ENCODE results near the gene MACROD2.

Gene MACROD2

DNA sequence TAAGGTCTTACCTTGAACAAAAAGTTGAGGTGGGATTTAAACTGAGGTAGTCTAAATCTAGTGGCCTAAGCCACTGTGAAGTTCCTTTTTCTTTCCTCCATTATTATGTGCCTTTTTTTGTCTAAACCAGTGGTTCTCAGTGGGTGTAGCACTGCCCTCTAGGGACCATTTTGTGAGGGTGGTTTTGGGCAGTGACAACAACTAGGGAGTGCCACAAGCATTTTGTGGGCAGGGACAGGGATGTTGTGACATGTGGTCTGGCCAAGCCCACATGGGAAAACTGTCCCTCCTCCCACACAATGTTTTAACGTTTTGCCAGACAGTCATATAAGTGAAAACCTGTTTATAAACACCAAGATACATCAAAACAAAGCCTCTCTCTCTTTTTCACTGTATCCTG lies 1241.5 kb downstream of the MACROD2 start:
- peak; percentile 38 for DNase-seq (ENCODE audit: low spot score)
- no peak for FAIRE-seq

DNA sequence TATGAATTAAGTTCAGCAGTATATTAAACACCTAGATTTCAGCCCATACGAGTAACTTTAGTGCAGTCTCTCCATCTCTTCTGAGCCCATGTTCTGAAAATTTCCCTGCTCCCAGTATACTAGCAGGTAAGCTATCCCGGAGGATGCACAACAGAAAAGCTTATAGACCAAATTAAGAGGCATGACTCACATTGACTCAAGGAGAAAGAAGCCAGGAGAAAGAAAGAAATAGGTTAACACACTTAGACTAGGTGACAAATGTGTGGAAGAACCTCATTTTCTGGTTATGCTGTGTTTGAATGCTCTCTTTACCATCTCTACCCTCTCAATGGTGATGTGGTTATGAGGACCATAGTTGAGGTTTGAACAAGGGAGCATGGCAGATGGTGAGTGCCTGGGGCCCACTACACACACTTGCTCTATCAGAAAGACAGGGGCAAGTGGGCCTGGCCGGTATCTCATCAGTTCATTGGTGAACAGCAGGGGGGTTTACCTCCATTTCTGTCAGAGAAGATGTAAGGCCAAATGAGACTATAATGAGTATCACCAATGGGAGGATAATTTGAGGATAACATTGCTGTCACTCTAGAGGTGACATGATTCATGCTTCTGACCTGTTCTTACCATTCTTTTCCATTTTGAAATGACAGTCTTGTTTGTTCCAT lies 1244.4 kb downstream of the MACROD2 start:
- no peak for DNase-seq (ENCODE audit: low spot score)
- no peak for FAIRE-seq

DNA sequence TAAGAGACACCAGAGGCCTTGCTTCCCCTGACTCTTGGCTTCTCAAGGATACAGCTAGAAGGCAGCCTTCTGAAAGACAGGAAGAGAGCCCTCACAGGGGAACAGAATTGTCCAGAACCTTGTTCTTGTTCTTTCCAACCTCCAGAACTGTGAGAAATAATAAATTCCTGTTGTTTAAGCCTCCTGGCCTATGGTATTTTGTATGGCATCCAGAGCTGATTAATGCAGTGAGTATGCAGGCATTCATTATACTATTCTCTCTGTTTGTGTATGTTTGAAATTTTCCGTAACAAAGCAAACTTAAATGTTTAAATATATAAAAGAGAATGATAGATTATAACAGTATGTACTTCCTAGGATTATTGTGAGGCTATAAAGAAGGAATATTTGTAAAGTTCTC lies 1245.5 kb downstream of the MACROD2 start:
- FAIRE-seq, result no peak
- DNase-seq (ENCODE audit: low spot score), result no peak

DNA sequence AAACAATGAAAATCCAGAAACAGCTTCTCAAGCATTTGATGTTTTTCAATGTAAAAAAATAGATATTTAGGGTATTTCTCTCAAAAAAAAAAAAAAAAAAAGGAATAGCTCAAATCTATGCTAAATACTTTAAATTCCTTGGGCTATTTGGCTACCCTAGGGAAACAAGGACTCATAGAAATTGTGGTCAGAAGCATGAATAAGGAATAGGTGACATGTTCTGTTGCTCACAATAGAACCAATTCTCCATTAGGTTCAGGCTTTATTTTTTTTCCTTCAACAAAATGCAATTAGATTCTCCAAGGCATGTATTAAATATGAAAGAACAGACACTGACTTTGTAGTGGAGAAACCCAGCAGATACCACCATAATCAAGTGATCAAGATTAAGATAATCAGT lies 1246.4 kb downstream of the MACROD2 start:
- no peak for DNase-seq (ENCODE audit: low spot score)
- no peak for FAIRE-seq

DNA sequence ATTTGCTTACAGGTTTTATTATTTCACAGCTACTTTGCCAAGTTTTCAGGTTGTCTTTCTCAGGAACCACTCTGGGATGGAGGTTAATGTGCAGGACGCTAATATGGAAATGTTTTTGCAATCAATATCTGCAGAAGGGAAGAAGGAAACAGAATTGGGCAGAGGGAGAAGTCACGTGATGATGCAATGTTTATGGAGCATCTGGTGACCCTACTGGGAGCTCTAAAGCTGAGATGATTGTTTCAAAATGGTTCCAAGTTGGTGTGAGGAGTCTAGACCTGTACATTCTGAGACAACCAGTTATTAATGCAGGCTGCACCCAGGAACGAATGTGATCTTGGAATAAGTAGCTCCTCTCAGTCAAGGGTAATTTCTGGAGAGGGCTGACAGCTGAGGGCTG lies 1247.5 kb downstream of the MACROD2 start:
- FAIRE-seq, result no peak

DNA sequence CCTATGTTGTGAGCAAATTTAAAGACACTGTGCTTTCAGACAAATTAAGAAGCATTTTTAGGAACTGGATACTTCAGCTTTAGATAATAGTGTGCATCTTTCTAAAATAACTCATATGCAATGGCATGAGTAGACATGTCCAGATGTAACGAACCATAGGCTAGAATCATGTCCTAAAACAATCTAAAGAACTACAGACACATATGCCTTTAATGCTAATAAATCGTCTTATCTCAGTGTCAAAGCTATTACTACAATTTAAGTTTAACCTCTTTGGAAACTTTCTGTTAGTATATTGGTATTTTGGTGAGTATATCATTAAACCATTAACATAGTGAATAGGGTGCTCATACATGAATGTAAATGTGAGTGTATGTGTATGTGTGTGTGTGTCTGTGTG lies 1250.6 kb downstream of the MACROD2 start:
- DNase-seq (ENCODE audit: low spot score), result no peak

More for the DNA sequence above, 1247.5 kb downstream of the MACROD2 start:
- DNase-seq (ENCODE audit: low spot score), result no peak

DNA sequence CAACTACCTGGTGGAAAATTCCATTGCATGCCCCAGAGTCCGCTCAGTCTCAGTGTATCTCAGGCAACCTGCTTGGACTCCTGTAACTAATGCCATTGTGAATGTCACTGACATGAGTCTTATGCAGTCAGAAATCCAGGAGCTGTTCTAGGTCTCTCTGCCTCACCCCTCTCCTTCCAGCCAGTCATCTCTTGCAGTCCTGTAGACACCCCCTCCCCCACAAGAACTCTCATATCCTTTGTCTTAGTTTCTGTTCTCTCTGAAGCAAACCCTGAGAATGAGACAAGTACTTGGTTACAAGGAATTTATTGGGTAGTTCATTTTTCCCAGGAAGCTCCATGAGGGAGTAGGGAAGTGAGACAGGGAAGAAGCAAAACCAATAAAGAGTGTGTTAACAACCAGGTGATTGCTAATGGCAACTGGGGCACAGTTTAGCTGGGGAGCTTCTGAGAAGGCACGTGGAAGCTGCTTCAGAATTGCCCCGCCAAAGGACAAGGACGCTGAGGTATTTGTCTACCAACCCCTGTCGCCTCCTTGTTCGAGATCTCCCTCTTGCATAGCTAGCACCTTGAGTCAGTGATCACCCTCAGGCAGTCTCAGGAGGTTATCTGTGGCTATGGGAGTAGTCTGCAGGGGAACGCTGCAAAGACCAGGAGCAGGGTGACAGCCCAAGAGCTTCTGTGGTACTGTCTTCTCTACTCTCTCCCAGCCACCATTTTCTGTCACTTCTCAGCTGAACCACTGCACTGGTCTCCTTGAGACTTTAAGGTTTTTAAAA lies 1253.5 kb downstream of the MACROD2 start:
- FAIRE-seq, result no peak

More for the DNA sequence above, 1250.6 kb downstream of the MACROD2 start:
- no peak for FAIRE-seq

DNA sequence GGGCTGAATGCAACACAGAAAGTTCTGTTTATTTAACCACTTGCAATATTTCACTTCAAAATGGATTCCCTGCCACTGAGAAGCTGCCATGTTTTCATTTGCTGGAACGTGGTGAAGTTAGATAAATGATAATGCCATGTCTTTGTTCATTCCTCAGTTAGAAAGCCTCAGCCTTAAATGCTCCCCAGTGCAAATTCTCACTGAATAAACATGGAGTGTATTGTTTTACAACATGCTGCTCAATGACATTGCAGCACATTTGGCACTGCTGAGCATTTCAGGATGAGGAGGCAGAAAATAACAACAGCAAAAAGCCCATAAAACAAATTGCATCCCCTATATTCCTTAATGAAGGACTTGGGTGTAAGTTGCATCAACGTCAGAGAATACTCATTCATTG lies 1255.9 kb downstream of the MACROD2 start:
- no peak for DNase-seq (ENCODE audit: low spot score)
- FAIRE-seq, result no peak

More for the DNA sequence above, 1253.5 kb downstream of the MACROD2 start:
- DNase-seq (ENCODE audit: low spot score), result no peak

DNA sequence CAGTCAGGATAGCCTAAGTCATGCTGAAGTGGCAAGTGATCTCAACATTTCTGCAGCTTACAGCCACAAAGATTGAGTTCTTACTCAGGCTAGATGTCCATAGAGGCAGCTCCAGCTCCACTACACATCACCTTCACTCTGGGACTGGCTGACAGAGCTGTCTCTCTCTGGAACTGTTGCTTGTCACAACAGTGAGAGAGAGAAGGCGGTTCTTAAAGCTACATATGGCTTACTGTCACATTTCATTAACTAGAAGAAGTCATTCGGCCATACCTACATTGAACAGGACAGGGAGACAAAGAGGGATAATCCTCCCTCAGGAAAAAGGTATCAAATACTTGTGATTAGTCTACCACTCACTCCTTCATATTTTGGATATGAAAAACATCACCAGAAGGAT lies 1257.0 kb downstream of the MACROD2 start:
- DNase-seq (ENCODE audit: low spot score), result no peak
- FAIRE-seq, result no peak

DNA sequence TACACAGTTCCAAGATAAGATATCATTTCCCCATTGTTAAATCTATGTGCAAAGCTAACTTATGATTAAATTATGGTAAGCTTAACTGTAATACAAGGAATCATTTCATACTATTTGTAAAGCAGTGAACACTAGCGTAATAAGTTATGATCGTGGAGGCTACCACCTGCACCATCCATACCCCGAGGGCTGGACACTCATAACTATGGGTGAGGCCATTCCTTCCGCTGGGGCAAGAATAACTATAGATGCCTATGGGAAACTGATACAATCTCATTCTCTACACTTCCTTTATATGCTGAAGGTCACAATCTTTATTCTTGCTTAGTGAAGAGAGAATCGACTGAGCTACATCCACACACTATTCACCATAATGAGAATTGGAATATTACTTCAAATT lies 1258.1 kb downstream of the MACROD2 start:
- DNase-seq (ENCODE audit: low spot score) (no peak), FAIRE-seq (no peak)

DNA sequence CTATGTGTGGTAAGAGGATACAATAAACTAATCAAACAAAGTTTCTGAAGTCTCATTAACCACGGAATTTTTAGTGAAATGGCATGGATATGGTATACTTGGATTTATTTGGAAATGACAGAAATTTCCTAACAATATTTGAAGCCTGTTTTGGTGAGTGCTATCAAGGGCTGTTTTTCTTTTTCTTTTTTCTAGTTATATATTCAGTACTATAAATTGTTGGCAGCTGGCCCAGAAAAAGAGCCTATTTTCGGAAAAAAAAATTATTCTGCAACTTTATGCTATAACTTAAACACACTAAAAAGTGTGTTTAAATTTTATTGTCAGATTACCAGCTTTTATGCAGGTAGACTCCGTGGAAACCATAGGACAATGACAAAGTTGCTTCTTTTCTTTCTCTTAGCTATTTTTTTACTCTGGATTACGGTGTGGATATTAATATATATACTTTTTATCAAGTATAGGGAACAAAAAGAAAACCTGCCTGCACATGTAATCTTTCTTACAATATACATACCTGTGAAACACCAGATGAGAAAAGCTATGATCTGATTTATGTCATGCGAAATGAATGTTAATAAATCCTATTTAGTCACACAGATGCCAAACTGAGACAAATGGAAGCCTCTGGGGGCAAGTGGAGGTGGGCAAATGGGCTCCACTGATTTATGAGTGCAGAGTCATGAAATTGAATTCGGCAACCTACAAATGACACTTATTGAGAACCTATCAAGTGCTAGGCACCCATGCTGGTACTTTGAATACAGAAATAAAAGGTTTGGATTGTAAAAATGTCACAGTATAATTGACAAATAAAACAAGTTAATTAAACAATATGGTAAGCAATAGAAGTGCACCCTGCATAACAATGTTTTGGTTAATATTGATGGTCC lies 1261.6 kb downstream of the MACROD2 start:
- no peak for FAIRE-seq
- no peak for DNase-seq (ENCODE audit: low spot score)

DNA sequence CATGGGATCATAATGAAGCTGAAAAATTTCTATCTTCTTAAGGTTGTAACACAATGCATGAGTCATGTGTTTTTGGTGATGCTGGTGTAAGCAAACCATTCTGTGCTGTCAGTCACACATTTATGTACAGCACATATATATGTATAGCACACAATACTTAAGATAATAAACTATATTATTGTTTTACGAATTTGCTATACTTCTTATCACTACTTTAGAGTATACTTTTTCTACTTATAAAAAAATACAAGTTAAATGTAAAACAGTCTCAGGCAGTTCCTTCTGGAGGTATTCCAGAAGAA lies 1262.2 kb downstream of the MACROD2 start:
- no peak for FAIRE-seq

DNA sequence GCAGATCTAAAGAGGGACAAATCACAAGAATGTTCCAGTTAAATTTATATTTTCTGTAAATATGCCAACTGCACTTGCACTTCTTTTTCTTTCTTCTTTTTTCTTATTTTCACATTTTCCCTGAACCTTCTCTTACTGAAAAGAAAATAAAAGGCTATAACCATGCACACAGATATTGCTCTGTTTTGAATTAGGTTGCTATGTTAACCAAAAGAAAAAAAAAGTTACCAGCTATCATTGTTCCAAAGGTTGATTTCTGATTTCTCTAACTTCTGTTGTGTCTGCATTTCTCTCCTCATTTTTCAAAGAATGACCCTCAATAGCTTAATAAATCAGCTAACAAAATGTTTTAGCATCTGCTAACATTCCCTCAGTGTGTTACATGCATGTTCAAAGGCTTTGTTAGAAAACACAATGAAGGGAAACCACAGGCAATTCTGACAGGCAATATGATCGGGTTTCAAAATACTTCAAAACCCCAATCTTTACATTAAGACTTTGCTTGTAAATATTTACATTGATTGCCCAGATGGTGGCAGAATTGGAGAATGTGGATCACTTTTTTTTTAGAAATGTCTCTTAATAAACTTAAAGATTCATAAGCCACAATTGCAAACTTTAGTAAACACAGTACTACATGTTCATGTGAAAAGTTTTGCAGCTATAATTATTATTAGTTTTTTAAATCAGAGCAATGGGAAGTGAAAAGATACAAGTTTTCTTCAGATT lies 1270.4 kb downstream of the MACROD2 start:
- FAIRE-seq (no peak), DNase-seq (ENCODE audit: low spot score) (no peak)

More for the DNA sequence above, 1262.2 kb downstream of the MACROD2 start:
- DNase-seq (ENCODE audit: low spot score), result no peak

DNA sequence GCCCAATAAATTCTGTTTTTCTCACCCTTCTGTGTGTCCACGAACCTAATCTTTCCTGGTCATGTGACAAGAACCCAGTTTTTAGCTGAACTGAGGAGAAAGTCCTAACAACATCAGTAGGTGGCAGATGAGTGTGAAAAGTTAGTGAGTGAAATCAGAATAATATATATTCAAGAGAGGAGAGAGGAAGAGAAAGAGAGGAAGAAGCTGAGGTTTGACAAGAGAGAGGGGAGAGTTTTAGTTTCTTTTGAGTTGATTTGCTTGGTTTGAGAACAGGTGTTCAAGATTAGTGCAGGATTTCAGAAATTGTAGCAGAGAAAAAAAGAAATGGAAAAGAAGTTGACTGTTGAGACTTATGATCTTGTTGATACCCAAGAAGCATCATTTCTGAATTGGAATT lies 1272.6 kb downstream of the MACROD2 start:
- FAIRE-seq, result no peak
- DNase-seq (ENCODE audit: low spot score), result no peak

DNA sequence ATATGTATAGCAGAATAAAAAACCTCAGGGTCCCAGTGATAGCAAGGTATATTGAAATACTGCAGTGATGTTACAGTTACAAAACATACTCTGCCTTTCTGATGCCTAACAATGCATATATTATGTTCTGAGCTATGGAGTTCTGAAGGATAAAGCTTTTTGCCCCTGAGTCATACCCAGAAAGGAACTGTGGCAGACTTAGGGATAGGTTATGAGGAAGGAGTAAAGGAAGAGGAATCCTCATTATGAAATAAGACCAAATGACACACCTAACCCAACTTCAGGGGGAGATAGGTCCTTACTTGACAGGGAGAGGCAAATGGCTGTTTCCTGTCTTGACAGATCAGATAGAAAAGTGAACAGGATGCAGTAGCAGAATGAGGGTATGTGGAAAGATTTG lies 1282.7 kb downstream of the MACROD2 start:
- peak; percentile 4 for DNase-seq (ENCODE audit: low spot score)
- no peak for FAIRE-seq

DNA sequence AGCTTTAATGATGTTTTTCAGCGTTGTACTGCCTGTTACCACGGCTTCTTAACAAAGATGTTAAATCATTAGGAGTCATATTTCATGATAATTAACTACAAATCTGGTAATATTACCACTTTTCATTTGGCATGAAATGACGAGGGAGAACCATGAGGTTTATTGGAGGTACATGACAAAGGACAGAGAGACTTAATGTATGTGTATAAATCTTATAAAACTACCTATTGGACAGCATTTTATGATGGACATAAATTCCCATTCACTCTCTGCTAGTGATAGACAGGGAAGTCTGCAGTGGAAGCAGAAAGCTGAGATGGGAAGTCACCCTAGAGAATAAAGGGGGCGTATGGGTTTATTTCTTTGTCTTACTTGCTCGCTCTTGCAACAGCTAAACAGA lies 1292.0 kb downstream of the MACROD2 start:
- FAIRE-seq (no peak), DNase-seq (ENCODE audit: low spot score) (no peak)

DNA sequence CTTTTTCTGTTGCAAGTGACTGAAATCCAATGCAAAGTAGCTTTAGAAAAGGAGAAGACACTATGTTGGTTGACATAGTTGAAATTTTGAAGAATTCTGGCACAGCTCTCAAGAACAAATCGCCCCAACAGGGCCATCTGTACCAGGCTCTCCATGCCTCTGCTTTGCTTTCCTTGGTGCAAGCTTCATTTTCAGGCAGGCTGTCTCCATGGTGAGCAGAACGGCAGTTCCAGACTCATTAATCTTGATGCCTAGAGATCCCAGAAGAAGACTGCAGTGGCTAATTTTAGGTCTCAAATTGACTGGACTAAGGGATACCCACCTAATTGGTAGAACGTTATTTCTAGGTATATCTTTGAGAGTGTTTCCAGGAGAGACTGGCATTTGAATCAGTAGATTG lies 1292.8 kb downstream of the MACROD2 start:
- no peak for FAIRE-seq
- DNase-seq (ENCODE audit: low spot score), result no peak

DNA sequence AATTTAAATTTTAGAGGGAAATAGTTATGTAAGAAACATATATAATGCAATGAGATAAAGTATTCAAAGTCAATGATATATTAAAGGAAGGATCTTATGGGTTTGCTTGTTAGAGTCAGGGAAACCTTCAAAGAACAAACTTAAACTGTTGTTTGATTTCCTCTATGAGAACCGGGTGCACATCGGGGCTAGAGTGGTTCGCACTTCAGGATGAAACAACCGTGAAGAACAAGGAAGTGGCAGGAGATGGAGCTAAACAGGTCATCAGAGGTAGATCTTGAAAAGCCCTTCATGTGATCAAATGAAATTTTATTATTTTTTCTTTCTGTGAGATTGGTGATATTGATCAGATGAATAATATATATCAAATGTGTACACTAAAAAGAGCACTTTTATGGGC lies 1294.0 kb downstream of the MACROD2 start:
- FAIRE-seq (no peak), DNase-seq (ENCODE audit: low spot score) (no peak)

DNA sequence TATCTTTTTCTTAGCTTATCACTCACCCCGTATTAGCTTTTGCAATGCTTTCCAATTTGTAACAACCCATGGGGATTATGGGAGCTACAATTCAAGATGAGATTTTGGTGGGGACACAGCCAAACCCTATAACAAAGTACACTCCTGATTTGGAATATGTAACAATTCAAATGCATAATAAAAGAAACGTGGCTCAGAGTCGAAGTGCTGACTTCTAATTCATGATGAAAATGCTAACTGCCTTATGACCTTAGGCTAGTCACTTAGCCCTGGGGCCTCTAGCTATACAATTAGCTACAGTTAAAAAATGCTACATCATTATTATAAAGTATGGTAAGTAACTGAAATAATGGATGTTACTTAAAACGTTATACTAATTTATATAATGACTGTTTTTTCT lies 1297.1 kb downstream of the MACROD2 start:
- DNase-seq (ENCODE audit: low spot score), result no peak
- FAIRE-seq, result no peak

DNA sequence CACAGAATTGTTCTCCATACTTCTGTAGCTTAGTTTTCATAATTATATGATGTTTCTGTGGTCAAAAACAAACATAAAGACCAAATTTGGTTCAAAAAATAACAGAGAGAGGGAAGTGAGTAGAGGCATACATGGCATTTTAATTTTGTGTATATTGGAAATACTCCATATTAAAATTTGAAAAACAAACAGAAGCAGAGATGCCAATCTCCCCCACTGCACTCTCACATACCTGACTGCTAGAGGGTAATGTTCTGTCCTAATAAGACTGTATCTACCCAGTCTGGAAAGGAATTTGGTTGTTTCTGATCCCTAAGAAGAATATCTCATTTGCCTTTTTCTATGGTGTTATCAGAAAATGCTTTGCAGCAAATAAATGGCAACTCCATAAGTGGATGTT lies 1301.1 kb downstream of the MACROD2 start:
- no peak for DNase-seq (ENCODE audit: low spot score)
- FAIRE-seq, result no peak

DNA sequence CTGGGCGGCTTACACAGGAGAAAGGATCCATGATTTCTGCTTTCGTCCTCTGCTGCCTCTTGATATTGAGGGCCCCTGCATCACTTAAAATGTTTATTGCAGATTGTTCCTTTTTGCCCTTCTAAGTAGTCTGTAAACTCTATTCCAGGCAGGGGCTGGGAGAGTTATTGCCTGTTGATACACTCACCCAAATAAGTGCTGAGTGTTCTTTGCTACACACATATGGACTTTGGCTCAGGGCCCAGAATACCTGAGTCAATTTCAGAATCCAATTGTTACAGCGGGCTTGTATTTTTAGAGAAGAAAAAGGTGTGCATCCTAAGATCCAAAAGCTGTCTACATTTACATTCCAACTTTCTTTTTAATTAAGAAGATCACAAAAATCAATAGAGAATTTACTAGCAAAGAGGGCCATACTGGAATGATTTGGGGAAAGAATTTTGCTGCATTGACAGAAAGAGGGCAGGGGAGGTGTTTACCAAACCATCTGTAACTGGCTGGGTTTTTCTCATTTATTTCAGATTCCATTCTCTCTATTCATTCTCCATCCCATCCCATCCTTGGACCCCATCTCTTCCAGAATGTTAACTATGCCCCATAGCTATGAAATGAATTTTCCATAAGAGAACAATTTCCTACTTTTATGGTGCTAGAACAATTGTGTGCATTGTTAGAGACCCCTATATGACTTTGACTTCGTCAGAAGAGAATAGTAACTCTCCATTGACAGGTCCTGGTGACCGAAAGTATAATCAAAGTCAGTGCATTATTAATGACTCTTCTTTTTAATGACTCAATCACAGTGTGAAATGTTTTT lies 1302.0 kb downstream of the MACROD2 start:
- FAIRE-seq, result no peak
- DNase-seq (ENCODE audit: low spot score), result peak; percentile 5
